Measurements from ENCODE around the gene SLC22A15.
"Not testable (repeated sequence)": the region's sequence is repeated elsewhere in the genome, so short reads cannot be mapped to it uniquely, and the experiment has no call there.

SLC22A15 gene

DNA sequence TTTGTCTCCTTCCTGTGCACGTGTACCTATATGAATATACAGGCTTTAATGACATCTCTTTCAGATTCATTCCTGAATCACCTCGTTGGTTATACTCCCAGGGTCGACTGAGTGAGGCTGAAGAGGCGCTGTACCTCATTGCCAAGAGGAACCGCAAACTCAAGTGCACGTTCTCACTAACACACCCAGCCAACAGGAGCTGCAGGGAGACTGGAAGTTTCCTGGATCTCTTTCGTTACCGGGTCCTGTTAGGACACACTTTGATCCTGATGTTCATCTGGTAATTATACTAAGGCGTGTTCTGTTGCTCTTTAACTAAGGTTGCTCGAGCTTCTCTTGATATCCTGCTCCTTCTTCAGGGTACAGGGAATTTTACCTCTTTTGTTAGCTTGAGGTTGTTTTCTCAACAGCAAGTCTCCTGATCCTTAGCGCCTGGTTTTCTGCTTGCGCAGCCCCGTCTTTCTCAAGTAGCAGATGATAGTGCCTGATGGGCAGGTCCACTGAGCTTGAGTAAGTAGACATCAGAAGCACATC is 55.1 kb downstream of the SLC22A15 start:
- DNase-seq (ENCODE audit: low read depth in 2 of 2): no peak

GRCh38 chr1:116033322-116033721 is 57.0 kb downstream of the SLC22A15 start:
- no peak for DNase-seq (ENCODE audit: low read depth in 2 of 2)

DNA sequence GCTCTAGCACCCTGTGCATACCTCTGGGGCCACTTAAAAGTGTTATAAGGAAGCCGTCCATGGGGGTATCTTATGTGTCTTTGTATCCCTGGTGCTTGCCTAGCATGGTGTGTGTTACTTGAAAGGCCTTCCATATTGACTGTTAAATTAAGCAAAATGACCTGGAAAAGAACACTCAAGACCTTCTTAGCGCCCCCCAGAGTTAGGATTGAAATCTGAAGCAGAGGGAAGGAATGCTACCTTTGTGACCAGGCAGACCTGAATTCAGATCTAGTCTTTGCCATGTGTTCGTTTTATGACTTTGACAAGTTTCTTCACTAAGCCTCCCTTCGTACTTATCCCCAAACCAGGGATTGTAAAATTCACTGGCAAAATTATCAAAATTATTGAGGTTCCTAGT is 59.9 kb downstream of the SLC22A15 start:
- DNase-seq (ENCODE audit: low read depth in 2 of 2): no peak

GRCh38 chr1:116038679-116039078 is 62.4 kb downstream of the SLC22A15 start:
- no peak for DNase-seq (ENCODE audit: low read depth in 2 of 2)

- DNase-seq (ENCODE audit: low read depth in 2 of 2): no peak
These were observed 67.8 kb downstream of the SLC22A15 start for GRCh38 chr1:116044071-116044470.

DNA sequence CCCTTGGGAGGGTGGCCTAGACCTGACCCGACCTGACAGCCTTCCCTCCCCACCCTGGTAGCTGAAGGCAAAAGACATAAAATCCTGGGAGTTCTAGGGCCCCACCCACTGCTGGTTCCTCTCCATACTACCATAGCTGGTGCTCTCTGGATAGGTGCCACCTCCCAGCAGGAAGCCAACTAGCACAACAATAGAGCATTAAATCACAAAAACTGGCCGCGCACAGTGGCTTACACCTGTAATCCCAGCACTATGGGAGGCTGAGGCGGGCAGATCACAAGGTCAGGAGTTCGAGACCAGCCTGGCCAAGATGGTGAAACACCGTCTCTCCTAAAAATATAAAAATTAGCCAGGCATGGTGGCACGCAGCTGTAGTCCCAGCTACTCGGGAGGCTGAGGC is 70.6 kb downstream of the SLC22A15 start:
- not testable (repeated sequence) for DNase-seq (ENCODE audit: low read depth in 2 of 2)

DNA sequence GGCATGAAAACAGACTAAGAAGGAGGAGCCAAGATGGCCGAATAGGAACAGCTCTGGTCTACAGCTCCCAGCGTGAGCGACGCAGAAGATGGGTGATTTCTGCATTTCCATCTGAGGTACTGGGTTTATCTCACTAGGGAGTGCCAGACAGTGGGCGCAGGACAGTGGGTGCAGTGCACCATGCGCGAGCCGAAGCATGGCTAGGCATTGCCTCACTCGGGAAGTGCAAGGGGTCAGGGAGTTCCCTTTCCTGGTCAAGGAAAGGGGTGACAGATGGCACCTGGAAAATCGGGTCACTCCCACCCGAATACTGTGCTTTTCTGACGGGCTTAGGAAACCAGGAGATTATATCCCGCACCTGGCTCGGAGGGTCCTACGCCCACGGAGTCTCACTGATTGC is 75.6 kb downstream of the SLC22A15 start:
- DNase-seq (ENCODE audit: low read depth in 2 of 2): not testable (repeated sequence)

GRCh38 chr1:116062201-116062600 is 85.9 kb downstream of the SLC22A15 start:
- DNase-seq (ENCODE audit: low read depth in 2 of 2): no peak

DNA sequence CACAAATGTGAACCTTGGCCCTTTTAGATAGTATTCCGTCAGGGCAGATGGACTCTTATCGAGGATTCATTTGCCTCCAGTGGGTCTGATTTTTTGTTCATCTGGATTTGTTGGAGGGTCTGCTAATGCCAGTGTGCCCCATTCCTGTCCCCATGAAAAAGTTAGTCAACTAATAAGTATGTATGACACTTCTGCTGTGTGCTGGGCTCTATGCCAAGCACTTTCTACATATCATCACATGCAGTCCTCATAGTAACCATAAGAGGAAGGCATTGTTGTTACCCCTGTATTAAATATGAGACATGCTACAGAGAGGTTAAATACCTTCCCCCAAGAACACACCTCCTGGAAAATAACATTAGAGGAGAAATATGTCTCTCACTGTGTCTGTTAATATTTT is 88.3 kb downstream of the SLC22A15 start:
- DNase-seq (ENCODE audit: low read depth in 2 of 2): no peak

- no peak for DNase-seq (ENCODE audit: low read depth in 2 of 2)
These were observed 90.7 kb downstream of the SLC22A15 start for GRCh38 chr1:116066868-116067565.

DNA sequence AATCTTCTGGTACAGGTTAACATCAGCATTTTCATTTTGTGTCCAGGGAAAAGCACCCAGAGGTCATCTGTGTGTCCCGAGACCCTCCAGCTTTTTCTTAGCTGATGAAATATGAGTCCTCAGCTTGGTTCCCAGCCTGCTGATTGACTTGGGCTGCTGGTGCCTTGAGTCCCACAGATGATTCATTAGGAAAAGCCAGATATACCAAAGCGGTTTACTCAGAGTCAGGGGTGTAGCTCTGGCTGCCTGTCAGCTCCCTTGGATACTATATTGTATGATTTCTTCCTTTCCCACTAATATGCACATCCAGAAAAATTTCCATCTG is 91.2 kb downstream of the SLC22A15 start:
- DNase-seq (ENCODE audit: low read depth in 2 of 2): no peak

DNA sequence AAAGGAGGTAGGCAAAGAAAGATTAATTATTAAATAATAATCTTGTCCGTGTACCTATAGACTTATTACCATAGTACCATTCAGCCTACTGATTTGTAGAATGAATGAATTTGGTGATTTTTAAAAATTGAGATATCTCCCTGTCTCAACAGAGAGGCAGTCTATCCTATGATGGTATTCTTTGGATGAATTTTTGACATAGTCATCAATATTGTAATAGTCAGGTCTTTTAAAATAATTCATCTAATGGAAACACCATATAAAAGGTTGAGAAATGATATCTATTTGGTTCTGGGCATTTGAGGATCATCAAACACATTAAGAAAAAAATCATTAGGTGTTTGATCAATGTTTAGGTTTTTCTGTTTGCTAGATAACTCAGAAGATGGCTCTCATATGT is 99.3 kb downstream of the SLC22A15 start:
- no peak for DNase-seq (ENCODE audit: low read depth in 2 of 2)

GRCh38 chr1:116075990-116076389 is 99.7 kb downstream of the SLC22A15 start:
- DNase-seq (ENCODE audit: low read depth in 2 of 2): no peak

DNA sequence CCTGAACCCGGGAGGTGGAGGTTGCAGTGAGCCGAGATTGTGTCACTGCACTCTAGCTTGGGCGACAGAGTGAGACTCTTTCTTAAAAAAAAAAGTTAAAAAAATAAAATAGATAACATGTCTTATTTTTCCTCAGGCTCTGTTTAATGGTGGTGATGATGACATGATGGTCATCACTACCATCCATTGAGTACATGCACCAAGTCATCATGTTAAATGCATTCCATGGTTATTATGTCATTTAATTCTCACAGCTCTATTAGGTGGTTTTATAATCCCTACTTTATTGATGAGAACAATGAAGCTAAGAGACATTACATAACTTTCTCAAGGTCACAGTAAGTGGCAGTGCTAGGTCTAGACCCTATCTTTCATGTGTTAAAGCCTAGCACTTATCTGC is 100.5 kb downstream of the SLC22A15 start:
- DNase-seq (ENCODE audit: low read depth in 2 of 2): no peak

DNA sequence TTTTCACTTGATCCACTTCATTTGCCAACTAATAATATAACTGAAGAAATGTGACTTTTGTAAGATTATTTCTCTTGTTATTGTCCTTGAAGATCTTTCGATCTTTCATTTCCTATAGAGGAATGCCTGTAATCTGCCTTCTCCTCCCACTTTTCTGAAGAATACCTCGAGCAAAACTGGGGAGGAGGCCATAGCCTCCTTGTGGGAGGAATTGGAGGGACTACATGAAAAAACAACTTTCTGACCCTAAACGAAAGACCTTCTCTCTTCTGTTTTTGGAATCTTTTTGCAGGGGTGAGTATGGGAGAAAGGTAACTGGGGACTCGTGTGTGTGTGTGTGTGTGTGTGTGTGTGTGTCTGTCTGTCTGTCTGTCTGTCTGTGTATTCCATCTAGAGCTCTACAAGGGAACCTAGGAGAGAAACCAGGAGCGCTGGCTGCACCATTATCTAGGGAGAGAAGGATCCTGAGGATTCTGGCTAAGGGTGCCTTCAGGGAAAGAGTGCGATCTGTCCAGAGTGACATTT is 102.4 kb downstream of the SLC22A15 start:
- no peak for DNase-seq (ENCODE audit: low read depth in 2 of 2)

DNA sequence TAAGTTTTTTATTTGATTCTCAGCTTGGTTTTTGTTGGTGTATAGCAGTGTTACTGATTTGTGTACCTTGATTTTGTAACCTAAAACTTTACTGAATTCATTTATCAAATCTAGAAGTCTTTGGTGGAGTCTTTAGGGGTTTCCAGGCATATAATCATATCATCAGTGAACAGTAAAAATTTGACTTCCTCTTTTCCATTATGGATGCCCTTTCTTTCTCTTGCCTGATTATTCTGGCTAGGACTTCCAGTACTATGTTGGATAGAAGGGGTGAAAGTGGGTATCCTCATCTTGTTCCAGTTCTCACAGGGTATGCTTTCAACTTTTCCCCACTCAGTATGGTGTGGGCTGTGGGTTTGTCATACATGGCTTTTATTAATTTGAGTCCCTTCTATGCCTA is 111.3 kb downstream of the SLC22A15 start:
- DNase-seq (ENCODE audit: low read depth in 2 of 2): no peak

DNA sequence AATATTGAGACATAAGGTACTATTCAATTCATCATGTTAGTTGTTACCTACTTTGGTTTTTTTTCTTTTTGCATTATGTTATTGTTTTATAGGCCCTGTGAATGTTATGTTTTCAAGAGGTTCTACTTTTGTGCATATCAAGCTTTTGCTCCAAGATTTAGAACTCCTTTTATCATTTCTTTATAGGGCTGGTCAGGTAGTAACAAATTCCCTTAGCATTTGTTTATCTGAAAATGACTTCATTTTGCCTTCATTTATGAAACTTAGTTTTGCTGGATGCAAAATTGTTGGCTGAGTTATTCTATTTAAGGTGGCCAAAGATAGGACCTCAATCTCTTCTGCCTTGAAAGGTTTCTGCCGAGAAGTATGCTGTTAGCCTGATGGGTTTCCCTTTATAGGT is 113.6 kb downstream of the SLC22A15 start:
- DNase-seq (ENCODE audit: low read depth in 2 of 2): no peak

DNA sequence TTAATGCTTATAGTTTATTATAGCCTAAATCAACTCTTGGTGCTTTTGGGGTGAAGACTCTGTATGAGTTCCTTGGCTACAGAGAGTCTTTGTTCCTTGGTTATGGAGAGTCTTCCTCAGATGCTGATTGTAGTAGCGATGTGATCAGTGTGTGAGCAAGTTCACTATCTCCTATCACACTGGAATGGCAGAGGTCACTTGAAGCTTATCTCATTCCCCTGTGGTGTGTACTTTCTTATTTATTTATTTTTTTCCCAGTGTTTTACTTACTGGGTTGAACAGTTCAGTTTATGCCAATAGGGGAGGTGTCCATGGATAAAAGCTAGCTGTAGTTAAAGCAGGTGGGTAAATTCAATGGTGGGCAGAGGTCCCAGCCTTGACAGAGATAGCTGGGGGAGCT is 114.8 kb downstream of the SLC22A15 start:
- no peak for DNase-seq (ENCODE audit: low read depth in 2 of 2)

GRCh38 chr1:116092752-116093489 is 116.6 kb downstream of the SLC22A15 start:
- DNase-seq (ENCODE audit: low read depth in 2 of 2): no peak

- no peak for DNase-seq (ENCODE audit: low read depth in 2 of 2)
These were observed 118.7 kb downstream of the SLC22A15 start for GRCh38 chr1:116095027-116095426.

DNA sequence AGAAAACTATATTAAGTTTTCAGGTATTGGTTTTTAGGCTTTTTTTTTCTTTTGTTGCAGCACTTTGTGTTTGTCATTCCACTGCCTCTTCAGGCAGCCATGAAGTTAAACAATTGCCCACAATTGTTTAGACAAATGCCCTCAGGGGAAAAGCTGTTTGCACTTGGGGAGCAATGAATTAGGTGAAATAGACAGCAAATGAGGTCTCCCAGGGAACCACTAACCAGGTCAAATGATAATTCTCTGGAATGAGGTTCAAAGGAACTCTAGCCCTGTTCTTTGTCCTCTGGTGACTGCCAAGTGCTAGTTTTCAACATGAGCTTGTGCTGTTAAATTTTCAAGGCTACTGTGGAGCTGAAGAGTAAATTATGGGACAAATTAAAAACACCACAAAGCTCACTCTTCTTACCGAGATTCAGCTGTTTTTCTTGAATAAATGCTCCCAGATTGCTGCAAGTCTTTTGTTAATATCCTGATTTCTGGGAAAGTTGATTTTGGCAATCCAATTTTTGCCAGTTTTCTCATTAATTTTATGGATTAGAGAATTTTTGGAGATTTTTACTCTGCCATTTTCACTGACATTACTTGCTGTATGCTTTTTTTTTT is 119.8 kb downstream of the SLC22A15 start:
- no peak for DNase-seq (ENCODE audit: low read depth in 2 of 2)

GRCh38 chr1:116097626-116098025 is 121.3 kb downstream of the SLC22A15 start:
- no peak for DNase-seq (ENCODE audit: low read depth in 2 of 2)

DNA sequence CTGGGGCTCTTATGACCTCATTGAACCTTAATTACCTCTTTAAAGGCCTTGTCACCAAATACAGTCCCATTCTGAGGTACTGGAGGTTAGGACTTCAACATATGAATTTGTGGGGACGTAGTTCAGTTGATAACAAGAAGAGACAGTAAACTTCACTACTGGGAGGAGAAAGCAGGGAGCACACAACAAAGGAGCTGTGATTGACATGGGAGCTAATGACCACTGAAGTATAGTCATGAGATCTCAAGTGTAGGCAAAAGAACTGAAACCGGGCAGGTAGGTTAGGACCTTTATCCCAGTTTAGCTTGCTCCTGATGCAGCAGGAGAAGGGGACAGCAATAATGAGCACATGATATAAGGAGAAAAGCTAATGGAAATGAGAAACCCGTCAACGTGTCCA is 123.1 kb downstream of the SLC22A15 start:
- no peak for DNase-seq (ENCODE audit: low read depth in 2 of 2)

Measured in stimulated activated CD4-positive, alpha-beta T cell treated with anti-CD3 and anti-CD28 coated beads, Interleukin-1b, Interleukin-23, amount 100 ng/mL, for 4 hours (primary cell).